ENCODE measurements around the gene FOXK1. TPM values are rescaled to one million over a fixed set of nuclear protein-coding genes. Genes with fewer than 3 reads are reported as not detected.

Gene FOXK1
- total and polyA plus RNA-seq, 7 donors: 4.2 to 26.4 (median 16.8) TPM

- peak; percentile 85 to 92 (median 88) for ATAC-seq
- Histone ChIP-seq H3K9me3 (no peaks in the 10 kb centered on the region), H3K4me3 (peak overlapping the region; percentile 54), H3K27me3 (ENCODE audit: insufficient read depth in 3 of 3, low read length in 2 of 3) (no peaks in the 10 kb centered on the region), H3K27ac (peak overlapping the region; percentile 86), H3K36me3 (ENCODE audit: insufficient read depth in 1 of 2, low read depth in 1 of 2) (no peaks in the 10 kb centered on the region), H3K4me1 (peaks cover 32% of the 10 kb centered on the region)
- intact Hi-C loops (cut with DNase I): loop anchor here in 1 of 2 donors (2.0 kb wide), 1 partner anchor 29 kb away; no protein-coding TSS in a partner anchor
- peak; percentile 69 to 85 for DNase-seq
- TF ChIP-seq CTCF (IDR thresholded peaks at IDR 0.05): no peak
- WGBS, 3 donors: 21 to 37% (median 30%) methylated on average over 13 of the region's 13 CpGs
These were observed 33.3 kb downstream of the FOXK1 start for GRCh38 chr7:4715410-4715776.

DNA sequence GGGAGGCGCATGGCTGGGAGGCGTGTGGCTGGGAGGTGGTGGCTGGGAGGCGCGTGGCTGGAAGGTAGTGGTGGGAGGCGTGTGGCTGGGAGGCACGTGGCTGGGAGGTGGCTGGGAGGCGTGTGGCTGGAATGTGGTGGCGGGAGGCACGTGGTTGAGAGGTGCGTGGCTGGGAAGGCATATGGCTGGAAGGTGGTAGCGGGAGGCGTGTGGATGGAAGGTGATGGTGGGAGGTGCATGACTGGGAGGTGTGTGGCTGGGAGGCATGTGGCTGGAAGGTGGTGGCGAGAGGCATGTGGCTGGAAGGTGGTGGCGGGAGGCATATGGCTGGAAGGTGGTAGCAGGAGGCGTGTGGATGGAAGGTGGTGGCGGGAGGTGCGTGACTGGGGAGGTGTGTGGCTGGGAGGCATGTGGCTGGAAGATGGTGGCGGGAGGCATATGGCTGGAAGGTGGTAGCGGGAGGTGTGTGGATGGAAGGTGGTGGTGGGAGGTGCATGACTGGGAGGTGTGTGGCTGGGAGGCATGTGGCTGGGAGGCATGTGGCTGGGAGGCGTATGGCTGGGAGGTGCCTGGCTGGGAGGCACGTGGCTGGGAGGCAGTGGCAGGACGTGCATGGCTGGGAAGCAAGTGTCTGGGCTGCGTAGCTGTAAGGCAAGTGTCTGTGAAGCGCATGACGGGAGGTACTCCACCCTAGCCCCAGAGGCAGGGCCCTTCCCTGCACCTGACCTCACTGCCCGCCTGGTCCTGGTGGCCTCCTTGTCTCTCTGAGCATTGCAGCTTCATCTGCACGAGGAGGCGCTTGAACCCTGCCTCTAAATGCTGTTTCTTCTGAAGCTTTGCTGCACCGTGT lies 35.1 kb downstream of the FOXK1 start:
- H3K4me3 ChIP-seq: no peak overlapping the region
- no peaks in the 10 kb centered on the region for H3K27me3 ChIP-seq (ENCODE audit: insufficient read depth in 3 of 3, low read length in 2 of 3)
- TF ChIP-seq CTCF (IDR thresholded peaks at IDR 0.05): no peak
- ATAC-seq (no peak), DNase-seq (no peak)
- intact Hi-C loops (cut with DNase I): no loop called here
- no peaks in the 10 kb centered on the region for H3K9me3 ChIP-seq
- no peaks in the 10 kb centered on the region for H3K36me3 ChIP-seq (ENCODE audit: insufficient read depth in 1 of 2, low read depth in 1 of 2)
- H3K4me1 ChIP-seq: peaks cover 27% of the 10 kb centered on the region
- WGBS, 3 donors: 92 to 97% (median 96%) methylated on average over 27 to 29 of the region's 29 CpGs
- H3K27ac ChIP-seq: no peak overlapping the region

GRCh38 chr7:4718075-4718474 lies 36.0 kb downstream of the FOXK1 start:
- no peak for TF ChIP-seq CTCF (IDR thresholded peaks at IDR 0.05)
- no peaks in the 10 kb centered on the region for H3K27me3 ChIP-seq (ENCODE audit: insufficient read depth in 3 of 3, low read length in 2 of 3)
- intact Hi-C loops (cut with DNase I): no loop called here
- no peaks in the 10 kb centered on the region for H3K9me3 ChIP-seq
- H3K4me1 ChIP-seq: peaks cover 22% of the 10 kb centered on the region
- no peak overlapping the region for H3K27ac ChIP-seq
- H3K36me3 ChIP-seq (ENCODE audit: insufficient read depth in 1 of 2, low read depth in 1 of 2): no peaks in the 10 kb centered on the region
- 91 to 93% (median 93%) methylated on average over 22 of the region's 22 CpGs for WGBS, 3 donors
- ATAC-seq (no peak), DNase-seq (no peak)
- H3K4me3 ChIP-seq: no peak overlapping the region

- DNase-seq: no peak
- no peak for ATAC-seq
- H3K36me3 ChIP-seq (ENCODE audit: insufficient read depth in 1 of 2, low read depth in 1 of 2): peaks cover 0 to 4% of the 10 kb centered on the region in 2 donors
- WGBS, 3 donors: 92 to 94% (median 93%) methylated on average over 3 of the region's 3 CpGs
- no peak overlapping the region for H3K4me3 ChIP-seq
- H3K27me3 ChIP-seq (ENCODE audit: insufficient read depth in 3 of 3, low read length in 2 of 3): no peaks in the 10 kb centered on the region
- H3K9me3 ChIP-seq: no peaks in the 10 kb centered on the region
- no peak overlapping the region for H3K27ac ChIP-seq
- H3K4me1 ChIP-seq: peaks cover 37% of the 10 kb centered on the region
- no peak for TF ChIP-seq CTCF (IDR thresholded peaks at IDR 0.05)
- intact Hi-C loops (cut with DNase I): loop anchor here in 1 of 2 donors (5.0 kb wide), 1 partner anchor 38 kb away; the partner anchor contains the start of gene FOXK1
These were observed 38.1 kb downstream of the FOXK1 start for GRCh38 chr7:4720225-4720624.
